ENCODE results near the gene GDF9. TPM values are rescaled to one million over a fixed set of nuclear protein-coding genes. Genes with fewer than 3 reads are reported as not detected.

GDF9 gene
- 0.30 TPM in 1 of 2 replicates, not detected in the other for total RNA-seq (2014; rRNA removed; shearing (Covaris generic); ENCODE audit: low replicate concordance)

GRCh38 chr5:132866342-132867045, at the start of gene GDF9, which contains the start of gene UQCRQ:
GDF9 (minus strand) TSS chr5:132866469; CDS start chr5:132864533, 1,936 bp downstream.
UQCRQ (plus strand) TSS chr5:132866642; CDS start chr5:132866882, 240 bp downstream.
- in situ Hi-C loops (cut with HindIII; ENCODE audit: low pct_unique_long_range_greater_than_20kb, low sequenced_read_pairs), result no loop called here
- DNase-seq (ENCODE audit: low read depth), result peak; percentile 96

- DNase-seq (ENCODE audit: low read depth), result no peak
- in situ Hi-C loops (cut with HindIII; ENCODE audit: low pct_unique_long_range_greater_than_20kb, low sequenced_read_pairs), result no loop called here
Observed at GRCh38 chr5:132915681-132916080, 49.4 kb upstream of the GDF9 start.

GRCh38 chr5:132909702-132910101, 43.4 kb upstream of the GDF9 start:
- DNase-seq (ENCODE audit: low read depth), result no peak

GRCh38 chr5:132907161-132907560, 40.9 kb upstream of the GDF9 start:
- peak; percentile 2 for DNase-seq (ENCODE audit: low read depth)
- in situ Hi-C loops (cut with HindIII; ENCODE audit: low pct_unique_long_range_greater_than_20kb, low sequenced_read_pairs), result no loop called here

More at GRCh38 chr5:132909702-132910101, 43.4 kb upstream of the GDF9 start:
- in situ Hi-C loops (cut with HindIII; ENCODE audit: low pct_unique_long_range_greater_than_20kb, low sequenced_read_pairs), result no loop called here

- in situ Hi-C loops (cut with HindIII; ENCODE audit: low pct_unique_long_range_greater_than_20kb, low sequenced_read_pairs), result no loop called here
- DNase-seq (ENCODE audit: low read depth), result no peak
Observed at GRCh38 chr5:132905938-132906337, 39.7 kb upstream of the GDF9 start.

- in situ Hi-C loops (cut with HindIII; ENCODE audit: low pct_unique_long_range_greater_than_20kb, low sequenced_read_pairs), result no loop called here
- no peak for DNase-seq (ENCODE audit: low read depth)
Observed at GRCh38 chr5:132901730-132902129, 35.5 kb upstream of the GDF9 start.

- in situ Hi-C loops (cut with HindIII; ENCODE audit: low pct_unique_long_range_greater_than_20kb, low sequenced_read_pairs), result no loop called here
- no peak for DNase-seq (ENCODE audit: low read depth)
Observed at GRCh38 chr5:132901036-132901435, 34.8 kb upstream of the GDF9 start.

GRCh38 chr5:132898094-132898493, 31.8 kb upstream of the GDF9 start:
- in situ Hi-C loops (cut with HindIII; ENCODE audit: low pct_unique_long_range_greater_than_20kb, low sequenced_read_pairs), result no loop called here

GRCh38 chr5:132896685-132897084, 30.4 kb upstream of the GDF9 start:
- no peak for DNase-seq (ENCODE audit: low read depth)
- in situ Hi-C loops (cut with HindIII; ENCODE audit: low pct_unique_long_range_greater_than_20kb, low sequenced_read_pairs), result no loop called here

More at GRCh38 chr5:132898094-132898493, 31.8 kb upstream of the GDF9 start:
- DNase-seq (ENCODE audit: low read depth), result no peak

- in situ Hi-C loops (cut with HindIII; ENCODE audit: low pct_unique_long_range_greater_than_20kb, low sequenced_read_pairs), result no loop called here
- DNase-seq (ENCODE audit: low read depth), result no peak
Observed at GRCh38 chr5:132895719-132896305, 29.5 kb upstream of the GDF9 start.

- in situ Hi-C loops (cut with HindIII; ENCODE audit: low pct_unique_long_range_greater_than_20kb, low sequenced_read_pairs), result no loop called here
- no peak for DNase-seq (ENCODE audit: low read depth)
Observed at GRCh38 chr5:132890817-132891216, 24.5 kb upstream of the GDF9 start.

- no peak for DNase-seq (ENCODE audit: low read depth)
- in situ Hi-C loops (cut with HindIII; ENCODE audit: low pct_unique_long_range_greater_than_20kb, low sequenced_read_pairs), result no loop called here
Observed at GRCh38 chr5:132889501-132889900, 23.2 kb upstream of the GDF9 start.

- in situ Hi-C loops (cut with HindIII; ENCODE audit: low pct_unique_long_range_greater_than_20kb, low sequenced_read_pairs), result no loop called here
- DNase-seq (ENCODE audit: low read depth), result no peak
Observed at GRCh38 chr5:132887283-132887682, 21.0 kb upstream of the GDF9 start.

GRCh38 chr5:132886064-132886823, 20.0 kb upstream of the GDF9 start:
- in situ Hi-C loops (cut with HindIII; ENCODE audit: low pct_unique_long_range_greater_than_20kb, low sequenced_read_pairs), result no loop called here
- DNase-seq (ENCODE audit: low read depth), result no peak

GRCh38 chr5:132884548-132884947, 18.3 kb upstream of the GDF9 start:
- DNase-seq (ENCODE audit: low read depth), result no peak
- in situ Hi-C loops (cut with HindIII; ENCODE audit: low pct_unique_long_range_greater_than_20kb, low sequenced_read_pairs), result no loop called here

GRCh38 chr5:132883261-132883834, 17.1 kb upstream of the GDF9 start:
- in situ Hi-C loops (cut with HindIII; ENCODE audit: low pct_unique_long_range_greater_than_20kb, low sequenced_read_pairs), result no loop called here
- peak; percentile 42 for DNase-seq (ENCODE audit: low read depth)

GRCh38 chr5:132877938-132878337, 11.7 kb upstream of the GDF9 start:
- in situ Hi-C loops (cut with HindIII; ENCODE audit: low pct_unique_long_range_greater_than_20kb, low sequenced_read_pairs), result no loop called here
- peak; percentile 85 for DNase-seq (ENCODE audit: low read depth)

- in situ Hi-C loops (cut with HindIII; ENCODE audit: low pct_unique_long_range_greater_than_20kb, low sequenced_read_pairs), result no loop called here
- DNase-seq (ENCODE audit: low read depth), result no peak
Observed at GRCh38 chr5:132877466-132877865, 11.2 kb upstream of the GDF9 start.
